Measurements from ENCODE around the gene OTUD5.
A peak's percentile ranks its signal among the peaks of the same experiment; 100 is the strongest.

OTUD5 gene

GRCh38 chrX:48911412-48912182 is 45.8 kb downstream of the OTUD5 start, which contains the start of gene SLC35A2:
Gene SLC35A2, minus strand, starts transcription at chrX:48911646. Its CDS starts 10 bp downstream, at chrX:48911636.
- Histone ChIP-seq H2AFZ (peak within 1 kb of the TSS; percentile 80), H3K9ac (no peak within 1 kb of the TSS), H3K4me1 (peaks cover 4% of the 10 kb centered on the region), H3K79me2 (peaks cover 10% of the 10 kb centered on the region), H3K4me2 (ENCODE audit: low read length) (peak within 1 kb of the TSS; percentile 73), H3K36me3 (ENCODE audit: control insufficient read depth, insufficient read depth, low read length) (no peaks in the 10 kb centered on the region), H3K27ac (peak within 1 kb of the TSS; percentile 92), H3K9me3 (ENCODE audit: control insufficient read depth, low read length) (no peaks in the 10 kb centered on the region), H3K27me3 (ENCODE audit: control insufficient read depth, insufficient read depth, low read length) (no peaks in the 10 kb centered on the region), H3K4me3 (ENCODE audit: low read depth, low read length) (peak within 1 kb of the TSS; percentile 72)
- TF ChIP-seq, protein P1, sequence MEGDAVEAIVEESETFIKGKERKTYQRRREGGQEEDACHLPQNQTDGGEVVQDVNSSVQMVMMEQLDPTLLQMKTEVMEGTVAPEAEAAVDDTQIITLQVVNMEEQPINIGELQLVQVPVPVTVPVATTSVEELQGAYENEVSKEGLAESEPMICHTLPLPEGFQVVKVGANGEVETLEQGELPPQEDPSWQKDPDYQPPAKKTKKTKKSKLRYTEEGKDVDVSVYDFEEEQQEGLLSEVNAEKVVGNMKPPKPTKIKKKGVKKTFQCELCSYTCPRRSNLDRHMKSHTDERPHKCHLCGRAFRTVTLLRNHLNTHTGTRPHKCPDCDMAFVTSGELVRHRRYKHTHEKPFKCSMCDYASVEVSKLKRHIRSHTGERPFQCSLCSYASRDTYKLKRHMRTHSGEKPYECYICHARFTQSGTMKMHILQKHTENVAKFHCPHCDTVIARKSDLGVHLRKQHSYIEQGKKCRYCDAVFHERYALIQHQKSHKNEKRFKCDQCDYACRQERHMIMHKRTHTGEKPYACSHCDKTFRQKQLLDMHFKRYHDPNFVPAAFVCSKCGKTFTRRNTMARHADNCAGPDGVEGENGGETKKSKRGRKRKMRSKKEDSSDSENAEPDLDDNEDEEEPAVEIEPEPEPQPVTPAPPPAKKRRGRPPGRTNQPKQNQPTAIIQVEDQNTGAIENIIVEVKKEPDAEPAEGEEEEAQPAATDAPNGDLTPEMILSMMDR (IDR thresholded peaks at IDR 0.05): no peak

GRCh38 chrX:48910926-48911411 is 46.4 kb downstream of the OTUD5 start:
- H3K4me3 ChIP-seq (ENCODE audit: low read depth, low read length): peak overlapping the region; percentile 72
- TF ChIP-seq, protein P1 (IDR thresholded peaks at IDR 0.05): no peak

GRCh38 chrX:48909703-48910294 is 47.6 kb downstream of the OTUD5 start:
- Histone ChIP-seq H2AFZ (no peak overlapping the region), H3K27ac (no peak overlapping the region), H3K4me3 (ENCODE audit: low read depth, low read length) (no peak overlapping the region), H3K79me2 (peaks cover 10% of the 10 kb centered on the region), H3K4me1 (peaks cover 4% of the 10 kb centered on the region), H3K9me3 (ENCODE audit: control insufficient read depth, low read length) (no peaks in the 10 kb centered on the region), H3K36me3 (ENCODE audit: control insufficient read depth, insufficient read depth, low read length) (no peaks in the 10 kb centered on the region), H3K9ac (no peak overlapping the region), H3K27me3 (ENCODE audit: control insufficient read depth, insufficient read depth, low read length) (no peaks in the 10 kb centered on the region), H3K4me2 (ENCODE audit: low read length) (no peak overlapping the region)
- TF ChIP-seq, protein P1 (IDR thresholded peaks at IDR 0.05): no peak

More at GRCh38 chrX:48910926-48911411, 46.4 kb downstream of the OTUD5 start:
- Histone ChIP-seq H3K4me1 (peaks cover 4% of the 10 kb centered on the region), H2AFZ (peak overlapping the region; percentile 80), H3K4me2 (ENCODE audit: low read length) (peak overlapping the region; percentile 73), H3K36me3 (ENCODE audit: control insufficient read depth, insufficient read depth, low read length) (no peaks in the 10 kb centered on the region), H3K27me3 (ENCODE audit: control insufficient read depth, insufficient read depth, low read length) (no peaks in the 10 kb centered on the region), H3K79me2 (peaks cover 10% of the 10 kb centered on the region), H3K9ac (no peak overlapping the region), H3K27ac (peak overlapping the region; percentile 92), H3K9me3 (ENCODE audit: control insufficient read depth, low read length) (no peaks in the 10 kb centered on the region)

DNA sequence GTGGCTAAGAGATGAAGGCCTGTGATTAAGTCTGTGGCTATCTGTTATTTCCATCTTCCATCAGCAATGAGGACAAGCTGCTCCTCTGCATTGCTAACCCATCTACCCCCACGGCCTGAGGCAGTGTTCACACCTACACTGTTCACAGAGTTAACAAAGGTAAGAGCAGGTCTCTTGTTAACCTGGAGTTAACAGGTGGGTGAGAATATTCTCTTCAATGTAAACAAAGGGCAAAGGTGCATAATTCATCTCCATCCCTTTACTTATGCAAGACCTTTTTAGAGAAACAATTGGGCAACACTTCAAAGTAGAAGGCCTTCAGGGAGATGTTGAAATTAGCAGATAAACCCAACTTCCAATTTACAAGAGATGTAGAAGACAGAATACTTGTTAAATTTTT is 48.8 kb downstream of the OTUD5 start:
- Histone ChIP-seq H3K27ac (no peak overlapping the region), H3K4me3 (ENCODE audit: low read depth, low read length) (no peak overlapping the region), H3K27me3 (ENCODE audit: control insufficient read depth, insufficient read depth, low read length) (no peaks in the 10 kb centered on the region), H3K4me2 (ENCODE audit: low read length) (no peak overlapping the region), H3K79me2 (peaks cover 10% of the 10 kb centered on the region), H3K9ac (no peak overlapping the region), H3K36me3 (ENCODE audit: control insufficient read depth, insufficient read depth, low read length) (no peaks in the 10 kb centered on the region), H3K4me1 (peaks cover 4% of the 10 kb centered on the region), H3K9me3 (ENCODE audit: control insufficient read depth, low read length) (no peaks in the 10 kb centered on the region), H2AFZ (no peak overlapping the region)
- TF ChIP-seq, protein P1 (IDR thresholded peaks at IDR 0.05): no peak
